Stomach (tissue), 4 donors: Measurements from ENCODE around the gene ANKRD35.

ENCODE experiments used
- EP300 ChIP-seq: sonication (generic); formaldehyde crosslinking; IDR thresholded peaks from one replicate; pipeline ENCODE4 v1.6.1; 2017; ENCODE audit warnings: antibody characterized with exemption
- POLR2A ChIP-seq, 4 donors: fragments of 450-650 bp; IDR thresholded peaks; one replicate each; pipeline ENCODE4 v1.6.1; 2016; ENCODE audit warnings: antibody characterized with exemption in 4 of 4, control low read depth in 2 of 4, mild to moderate bottlenecking in 1 of 4, moderate library complexity in 1 of 4
- POLR2AphosphoS5 ChIP-seq, 3 donors: sonication (generic); formaldehyde crosslinking; IDR thresholded peaks; one replicate each; pipeline ENCODE4 v1.6.1; 2016; ENCODE audit warnings: antibody characterized with exemption in 3 of 3
- TF ChIP-seq, protein P1 (sequence below), 7 experiments: fragments of 450-650 bp in 4 of 7; fragments of 200-600 bp in 3 of 7; sonication (generic) in 3 of 7; IDR thresholded peaks; one replicate each; pipeline ENCODE4 v1.5.1; 2016 to 2019; ENCODE audit warnings: antibody characterized with exemption in 7 of 7, control low read depth in 2 of 7, mild to moderate bottlenecking in 1 of 7

DNA sequence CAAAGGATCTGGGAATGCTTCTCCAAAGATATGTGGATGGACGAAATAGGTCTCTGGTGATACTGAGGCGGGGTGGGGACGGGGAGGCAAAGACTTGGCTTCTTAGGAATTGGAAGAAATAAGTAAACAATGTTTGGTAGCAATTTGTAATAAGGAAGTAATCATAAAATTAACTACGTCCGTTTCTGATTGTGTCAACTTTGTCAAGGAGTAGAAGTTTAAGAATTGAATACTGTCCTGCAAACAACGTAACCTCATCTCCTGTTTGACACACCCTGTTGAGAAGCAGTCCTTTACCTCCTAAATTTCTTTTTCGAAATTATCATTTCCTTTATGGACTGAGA, 61.2 kb downstream of the ANKRD35 start:
- TF ChIP-seq POLR2A (IDR thresholded peaks at IDR 0.05): no peak
- no peak for TF ChIP-seq EP300
- TF ChIP-seq, protein P1, sequence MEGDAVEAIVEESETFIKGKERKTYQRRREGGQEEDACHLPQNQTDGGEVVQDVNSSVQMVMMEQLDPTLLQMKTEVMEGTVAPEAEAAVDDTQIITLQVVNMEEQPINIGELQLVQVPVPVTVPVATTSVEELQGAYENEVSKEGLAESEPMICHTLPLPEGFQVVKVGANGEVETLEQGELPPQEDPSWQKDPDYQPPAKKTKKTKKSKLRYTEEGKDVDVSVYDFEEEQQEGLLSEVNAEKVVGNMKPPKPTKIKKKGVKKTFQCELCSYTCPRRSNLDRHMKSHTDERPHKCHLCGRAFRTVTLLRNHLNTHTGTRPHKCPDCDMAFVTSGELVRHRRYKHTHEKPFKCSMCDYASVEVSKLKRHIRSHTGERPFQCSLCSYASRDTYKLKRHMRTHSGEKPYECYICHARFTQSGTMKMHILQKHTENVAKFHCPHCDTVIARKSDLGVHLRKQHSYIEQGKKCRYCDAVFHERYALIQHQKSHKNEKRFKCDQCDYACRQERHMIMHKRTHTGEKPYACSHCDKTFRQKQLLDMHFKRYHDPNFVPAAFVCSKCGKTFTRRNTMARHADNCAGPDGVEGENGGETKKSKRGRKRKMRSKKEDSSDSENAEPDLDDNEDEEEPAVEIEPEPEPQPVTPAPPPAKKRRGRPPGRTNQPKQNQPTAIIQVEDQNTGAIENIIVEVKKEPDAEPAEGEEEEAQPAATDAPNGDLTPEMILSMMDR (IDR thresholded peaks at IDR 0.05): no peak
- no peak for TF ChIP-seq POLR2AphosphoS5 (IDR thresholded peaks at IDR 0.05)
